ENCODE data around the gene ST6GAL1. TPM values are rescaled to one million over a fixed set of nuclear protein-coding genes. Genes with fewer than 3 reads are reported as not detected.
"Not testable (repeated sequence)": the region's sequence is repeated elsewhere in the genome, so short reads cannot be mapped to it uniquely, and the experiment has no call there.

ST6GAL1 gene
- total and polyA plus RNA-seq, 2 of the 8 experiments (the other 6 are each of a cell fraction or from before 2014, with no cell fraction given) = 62.8 to 80.9 TPM

DNA sequence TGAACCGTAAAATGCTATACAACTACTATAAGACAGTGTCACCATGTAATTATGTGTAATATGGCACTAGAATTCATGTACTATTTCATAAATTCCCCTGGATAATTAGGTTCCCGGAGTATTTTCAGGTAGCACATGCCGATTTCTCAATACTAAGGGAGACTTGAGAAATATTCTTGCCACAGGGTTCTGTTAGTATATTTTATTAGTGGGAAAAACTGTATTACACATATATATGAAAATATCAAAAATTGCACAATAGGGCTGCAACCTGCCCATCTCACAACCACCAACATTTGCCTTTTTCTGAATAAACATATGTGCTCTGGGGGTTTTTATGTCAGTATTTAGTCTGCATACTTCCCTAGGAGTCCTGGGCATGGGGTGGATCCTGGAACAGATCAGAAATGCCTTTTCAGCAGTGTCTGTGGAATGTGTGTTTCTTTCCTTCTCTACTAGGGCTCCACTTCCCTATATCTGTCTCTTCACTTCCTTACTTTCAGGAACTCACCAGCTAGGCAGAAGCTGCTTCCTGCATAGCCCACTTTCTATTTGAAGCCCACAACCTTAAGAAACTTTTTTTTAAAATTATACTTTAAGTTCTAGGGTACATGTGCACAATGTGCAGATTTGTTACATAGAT lies 121.5 kb downstream of the ST6GAL1 start (continued):
- no peak for TF ChIP-seq BACH1 (IDR thresholded peaks at IDR 0.05; ENCODE audit: low read length)
- no peak for TF ChIP-seq TAF1 (IDR thresholded peaks at IDR 0.05; ENCODE audit: low read depth, low read length)
- TF ChIP-seq GABPA (IDR thresholded peaks at IDR 0.05; ENCODE audit: borderline replicate concordance, insufficient read depth, low read length) = no peak
- no peak for TF ChIP-seq NRF1 (IDR thresholded peaks at IDR 0.05; ENCODE audit: low read depth, low read length)

GRCh38 chr3:187052427-187052826 lies 122.1 kb downstream of the ST6GAL1 start:
- H2BK12ac ChIP-seq (ENCODE audit: low read depth, low read length); H3K79me2 ChIP-seq (ENCODE audit: control insufficient read depth in 1 of 2, insufficient read depth in 2 of 2, low read length in 2 of 2); H4K8ac ChIP-seq (ENCODE audit: extremely low read depth, insufficient read depth, low read length); H2AFZ ChIP-seq (ENCODE audit: low read length); CTCF ChIA-PET (ENCODE audit: partially characterized antibody); H2BK15ac ChIP-seq (ENCODE audit: low read length); POLR2A ChIA-PET (ENCODE audit: partially characterized antibody); H3K4me3 ChIP-seq (ENCODE audit: extremely low read depth in 1 of 4, insufficient read depth in 2 of 4, low read depth in 3 of 4, low read length in 4 of 4); H4K91ac ChIP-seq (replicated peaks; ENCODE audit: insufficient read length, low read length); H2BK20ac ChIP-seq (ENCODE audit: low read length); H3K4me2 ChIP-seq (ENCODE audit: insufficient read depth in 1 of 2, low read depth in 2 of 2, low read length in 2 of 2); H4K5ac ChIP-seq (ENCODE audit: insufficient read length, low read depth, low read length); H3K9ac ChIP-seq (replicated peaks in 1 of 4; ENCODE audit: extremely low read depth in 1 of 4, low read depth in 3 of 4, low read length in 3 of 4); H3K23me2 ChIP-seq (ENCODE audit: low read depth, low read length); H3K14ac ChIP-seq (ENCODE audit: insufficient read length); H3K27ac ChIP-seq (ENCODE audit: low read depth, low read length); H3K18ac ChIP-seq (ENCODE audit: extremely low read depth, low read length); H4K20me1 ChIP-seq (replicated peaks in 1 of 2; ENCODE audit: control insufficient read depth in 1 of 2, insufficient read depth in 2 of 2, low read length in 2 of 2); H3K4me1 ChIP-seq (replicated peaks in 1 of 4; ENCODE audit: control insufficient read depth in 3 of 4, insufficient read depth in 4 of 4, low read length in 3 of 4); H3K23ac ChIP-seq (ENCODE audit: insufficient read length); H2BK120ac ChIP-seq (replicated peaks; ENCODE audit: low read depth, low read length); H3K9me3 ChIP-seq (ENCODE audit: insufficient read depth in 2 of 2, low read depth in 1 of 2, low read length in 1 of 2); H3K79me1 ChIP-seq (ENCODE audit: low read depth, low read length); DNase-seq (ENCODE audit: low read depth in 1 of 2, low spot score in 2 of 2); H2BK5ac ChIP-seq (ENCODE audit: low read depth, low read length); H2AK5ac ChIP-seq (ENCODE audit: low read depth, low read length); H3K27me3 ChIP-seq (replicated peaks in 1 of 4; ENCODE audit: control insufficient read depth in 3 of 4, extremely low read depth in 1 of 4, insufficient read depth in 3 of 4, low read length in 3 of 4); H3K56ac ChIP-seq (replicated peaks; ENCODE audit: insufficient read length, low read depth, low read length); FAIRE-seq; H3K4ac ChIP-seq (replicated peaks; ENCODE audit: insufficient read length, low read depth, low read length): not testable (repeated sequence)
- 89% methylated on average over 2 of the region's 2 CpGs; no CpG with 5 or more reads in 1 of the 2 experiments for WGBS, 2 experiments (ENCODE audit: extremely low coverage in 1 of 2, insufficient coverage in 1 of 2, insufficient read length in 1 of 2, insufficient replicate concordance in 2 of 2, low coverage in 1 of 2, low lambda C conversion rate in 2 of 2, missing lambda C conversion rate in 1 of 2)
- H3K36me3 ChIP-seq (ENCODE audit: control insufficient read depth in 2 of 4, insufficient read depth in 4 of 4, low read length in 3 of 4) = peaks cover 2 to 48% (median 21%) of the 10 kb centered on the region in 4 experiments; a peak in 7 of 8 replicates

All from H1 (cell line).